ENCODE measurements around the gene SLC7A6OS.

The SLC7A6OS gene

DNA sequence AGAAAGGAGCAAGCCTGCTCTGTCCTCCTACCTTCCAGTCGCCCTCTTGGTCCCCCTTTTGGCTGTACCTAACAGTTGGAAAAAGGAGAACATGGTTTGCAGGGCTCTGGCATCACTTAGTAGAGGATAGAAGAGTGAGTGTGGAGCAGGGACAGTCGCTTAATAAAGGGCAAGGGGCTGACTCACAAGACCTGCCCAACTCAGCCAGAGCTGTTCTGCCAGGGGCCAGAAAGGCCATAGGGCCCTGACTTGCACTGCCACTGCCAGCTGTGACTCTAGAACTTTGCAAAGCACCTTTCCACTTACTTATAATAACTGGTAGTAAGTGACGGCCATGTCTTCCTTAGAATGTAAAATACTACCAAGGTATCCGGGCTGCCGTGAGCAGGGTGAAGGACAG lies 13.6 kb upstream of the SLC7A6OS start:
- in situ Hi-C loops (cut with MboI; ENCODE audit: low pct_unique_long_range_greater_than_20kb, low sequenced_read_pairs, unreplicated experiment): no loop called here
- DNase-seq (ENCODE audit: low spot score): no peak
- TF ChIP-seq, protein P1, sequence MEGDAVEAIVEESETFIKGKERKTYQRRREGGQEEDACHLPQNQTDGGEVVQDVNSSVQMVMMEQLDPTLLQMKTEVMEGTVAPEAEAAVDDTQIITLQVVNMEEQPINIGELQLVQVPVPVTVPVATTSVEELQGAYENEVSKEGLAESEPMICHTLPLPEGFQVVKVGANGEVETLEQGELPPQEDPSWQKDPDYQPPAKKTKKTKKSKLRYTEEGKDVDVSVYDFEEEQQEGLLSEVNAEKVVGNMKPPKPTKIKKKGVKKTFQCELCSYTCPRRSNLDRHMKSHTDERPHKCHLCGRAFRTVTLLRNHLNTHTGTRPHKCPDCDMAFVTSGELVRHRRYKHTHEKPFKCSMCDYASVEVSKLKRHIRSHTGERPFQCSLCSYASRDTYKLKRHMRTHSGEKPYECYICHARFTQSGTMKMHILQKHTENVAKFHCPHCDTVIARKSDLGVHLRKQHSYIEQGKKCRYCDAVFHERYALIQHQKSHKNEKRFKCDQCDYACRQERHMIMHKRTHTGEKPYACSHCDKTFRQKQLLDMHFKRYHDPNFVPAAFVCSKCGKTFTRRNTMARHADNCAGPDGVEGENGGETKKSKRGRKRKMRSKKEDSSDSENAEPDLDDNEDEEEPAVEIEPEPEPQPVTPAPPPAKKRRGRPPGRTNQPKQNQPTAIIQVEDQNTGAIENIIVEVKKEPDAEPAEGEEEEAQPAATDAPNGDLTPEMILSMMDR (IDR thresholded peaks at IDR 0.05; ENCODE audit: extremely low read depth, insufficient read depth, missing control alignments): no peak

DNA sequence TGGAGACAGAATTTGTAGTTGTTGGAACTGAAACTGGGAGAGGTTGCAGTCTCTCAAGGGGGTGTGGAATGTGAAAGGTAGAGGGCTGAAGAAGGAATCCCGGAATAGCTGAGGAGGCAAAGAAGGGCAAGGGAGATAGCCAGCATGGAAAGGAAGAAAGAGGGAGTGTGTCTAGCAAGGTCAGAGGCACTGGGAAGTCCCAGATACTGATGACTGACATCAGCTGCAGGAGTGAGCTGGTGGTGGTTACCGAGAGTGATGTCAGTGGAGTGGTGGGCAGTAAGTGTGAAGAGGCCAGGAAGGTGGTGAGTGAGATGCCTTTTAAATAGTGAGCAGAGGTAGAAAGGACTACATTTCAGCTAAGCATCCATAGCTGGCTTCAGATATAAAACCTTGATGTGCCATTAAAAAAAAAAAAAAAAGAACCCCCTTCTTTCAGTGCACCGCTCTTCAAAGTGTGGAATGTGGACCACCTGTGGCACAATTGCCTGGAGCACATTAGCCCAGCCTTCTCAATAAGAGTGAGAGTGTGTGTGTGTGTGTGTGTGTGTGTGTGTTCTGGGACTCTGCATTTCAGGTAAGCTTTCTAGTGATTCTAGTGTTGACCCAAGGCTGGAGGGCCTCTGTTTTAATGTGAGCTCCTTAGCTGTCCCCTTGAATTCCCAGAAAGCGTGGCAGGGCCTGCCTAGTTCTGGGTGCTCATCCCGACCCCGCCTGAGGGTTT lies 8.6 kb upstream of the SLC7A6OS start:
- in situ Hi-C loops (cut with MboI; ENCODE audit: low pct_unique_long_range_greater_than_20kb, low sequenced_read_pairs, unreplicated experiment): no loop called here

GRCh38 chr16:68313116-68313515 lies 2.4 kb upstream of the SLC7A6OS start:
- TF ChIP-seq, protein P1 (IDR thresholded peaks at IDR 0.05; ENCODE audit: extremely low read depth, insufficient read depth, missing control alignments): no peak
- DNase-seq (ENCODE audit: low spot score): no peak
- in situ Hi-C loops (cut with MboI; ENCODE audit: low pct_unique_long_range_greater_than_20kb, low sequenced_read_pairs, unreplicated experiment): no loop called here

More for the DNA sequence above, 8.6 kb upstream of the SLC7A6OS start:
- DNase-seq (ENCODE audit: low spot score): peak; percentile 84
- TF ChIP-seq, protein P1 (IDR thresholded peaks at IDR 0.05; ENCODE audit: extremely low read depth, insufficient read depth, missing control alignments): no peak

DNA sequence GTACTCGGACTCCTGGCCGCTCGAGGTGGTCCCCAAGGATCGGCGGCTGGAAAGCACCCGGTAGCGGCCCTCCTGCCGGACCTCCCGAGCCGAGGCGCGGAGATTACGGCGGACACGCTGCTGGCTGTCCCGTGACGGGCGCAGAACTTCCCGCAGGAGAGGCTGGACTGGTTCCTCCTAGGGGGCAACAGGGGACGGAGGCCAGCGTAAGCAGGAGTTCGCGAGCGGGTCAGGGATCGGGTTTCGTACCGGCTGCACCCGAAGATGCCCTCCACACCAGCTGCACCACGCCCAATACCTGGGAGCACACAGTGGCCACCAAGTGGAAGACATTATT lies 341 bp downstream of the SLC7A6OS start:
- TF ChIP-seq, protein P1 (IDR thresholded peaks at IDR 0.05; ENCODE audit: extremely low read depth, insufficient read depth, missing control alignments): no peak
- no peak for DNase-seq (ENCODE audit: low spot score)
- in situ Hi-C loops (cut with MboI; ENCODE audit: low pct_unique_long_range_greater_than_20kb, low sequenced_read_pairs, unreplicated experiment): no loop called here

DNA sequence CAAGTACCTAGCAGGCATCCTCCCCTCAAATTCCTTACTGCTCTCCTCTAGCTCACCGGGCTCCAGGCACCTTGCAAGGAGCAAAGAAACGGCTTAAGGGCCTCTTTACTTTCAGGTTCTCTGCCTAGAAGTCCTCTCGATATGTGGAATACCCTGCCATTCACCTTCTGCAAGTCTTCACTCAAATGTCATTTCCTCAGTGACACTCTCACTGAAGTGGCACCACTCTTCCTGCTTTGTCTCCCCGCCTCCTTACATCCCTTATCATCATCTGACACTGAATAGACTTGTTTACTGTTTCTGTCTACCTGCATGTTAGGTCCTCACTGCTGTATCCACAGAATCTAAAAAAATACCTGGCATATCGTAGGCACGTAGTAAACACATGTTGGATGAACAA lies 947 bp downstream of the SLC7A6OS start:
- in situ Hi-C loops (cut with MboI; ENCODE audit: low pct_unique_long_range_greater_than_20kb, low sequenced_read_pairs, unreplicated experiment): no loop called here

DNA sequence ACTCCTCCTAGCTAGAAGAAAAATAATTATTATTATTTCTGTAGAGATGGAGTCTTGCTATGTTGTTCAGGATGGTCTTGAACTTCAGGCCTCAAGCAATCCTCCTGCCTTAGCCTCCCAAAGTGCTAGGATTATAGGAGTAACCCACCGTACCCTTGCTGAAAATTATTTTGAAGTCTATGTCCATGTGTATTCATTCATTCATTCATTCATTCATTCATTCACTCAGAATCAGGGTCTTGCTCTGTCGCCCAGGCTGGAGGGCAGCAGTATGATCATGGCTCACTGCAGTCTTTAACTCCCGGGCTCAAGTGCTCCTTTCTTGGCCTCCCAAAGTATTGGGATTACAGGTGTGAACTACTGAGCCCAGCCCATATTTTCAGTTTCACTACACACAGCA lies 4.1 kb downstream of the SLC7A6OS start:
- in situ Hi-C loops (cut with MboI; ENCODE audit: low pct_unique_long_range_greater_than_20kb, low sequenced_read_pairs, unreplicated experiment): no loop called here
- DNase-seq (ENCODE audit: low spot score): no peak
- TF ChIP-seq, protein P1 (IDR thresholded peaks at IDR 0.05; ENCODE audit: extremely low read depth, insufficient read depth, missing control alignments): no peak

More for the DNA sequence above, 947 bp downstream of the SLC7A6OS start:
- no peak for DNase-seq (ENCODE audit: low spot score)
- TF ChIP-seq, protein P1 (IDR thresholded peaks at IDR 0.05; ENCODE audit: extremely low read depth, insufficient read depth, missing control alignments): no peak
